HCT116 (cell line): ENCODE data around the gene ERICH6.

Source experiments
- CTCF ChIP-seq, 3 experiments: fragments of 200-600 bp in 1 of 3; sonication (generic) in 1 of 3; IDR thresholded peaks in 2 of 3; conservative IDR thresholded peaks in 1 of 3; 2 replicates each; pipeline ENCODE4 v1.5.1; 2012 to 2017; ENCODE audit warnings: low read depth in 2 of 3, low read length in 2 of 3, antibody characterized with exemption in 1 of 3, borderline replicate concordance in 1 of 3, control low read depth in 1 of 3, mild to moderate bottlenecking in 1 of 3, mixed read lengths in 1 of 3, mixed run types in 1 of 3, moderate library complexity in 1 of 3; ENCODE audit not compliant: insufficient read depth in 1 of 3
- EGR1 ChIP-seq: IDR thresholded peaks from 2 replicates; pipeline ENCODE4 v1.6.1; 2012; ENCODE audit warnings: low read depth
- ELF1 ChIP-seq: IDR thresholded peaks from 2 replicates; pipeline ENCODE4 v1.6.1; 2012; ENCODE audit warnings: low read depth, borderline replicate concordance
- POLR2A ChIP-seq: IDR thresholded peaks from 2 replicates; pipeline ENCODE4 v1.7.0; 2011; ENCODE audit warnings: borderline replicate concordance; ENCODE audit not compliant: insufficient read depth, insufficient read length; ENCODE audit errors: extremely low read depth
- POLR2AphosphoS5 ChIP-seq: IDR thresholded peaks from 2 replicates; pipeline ENCODE4 v1.6.1; 2011; ENCODE audit warnings: mild to moderate bottlenecking, low read depth, low read length, moderate library complexity
- SIN3A ChIP-seq: IDR thresholded peaks from 2 replicates; pipeline ENCODE4 v1.6.1; 2012; ENCODE audit warnings: low read depth
- SRF ChIP-seq: IDR thresholded peaks from 2 replicates; pipeline ENCODE4 v1.6.1; 2012; ENCODE audit warnings: low read depth
- TF ChIP-seq, protein P1 (sequence below): IDR thresholded peaks from 2 replicates; pipeline ENCODE4 v1.6.1; 2012
- TF ChIP-seq, protein P2 (sequence below): IDR thresholded peaks from 2 replicates; pipeline ENCODE4 v1.6.1; 2012
- TF ChIP-seq, protein P3 (sequence below): IDR thresholded peaks from 2 replicates; pipeline ENCODE4 v1.6.1; 2012; ENCODE audit warnings: low read depth

GRCh38 chr3:150626148-150626930 lies 77.4 kb downstream of the ERICH6 start:
- TF ChIP-seq POLR2AphosphoS5 = no peak
- no peak for TF ChIP-seq SRF
- TF ChIP-seq CTCF (IDR thresholded peaks at IDR 0.05 in 2 of 3, conservative IDR thresholded peaks at IDR 0.05 in 1 of 3; ENCODE audit: borderline replicate concordance in 1 of 3, insufficient read depth in 1 of 3, low read depth in 2 of 3, low read length in 2 of 3) = no peak
- no peak for TF ChIP-seq EGR1
- no peak for TF ChIP-seq ELF1
- TF ChIP-seq, protein P1, sequence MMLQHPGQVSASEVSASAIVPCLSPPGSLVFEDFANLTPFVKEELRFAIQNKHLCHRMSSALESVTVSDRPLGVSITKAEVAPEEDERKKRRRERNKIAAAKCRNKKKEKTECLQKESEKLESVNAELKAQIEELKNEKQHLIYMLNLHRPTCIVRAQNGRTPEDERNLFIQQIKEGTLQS = no peak
- TF ChIP-seq, protein P2, sequence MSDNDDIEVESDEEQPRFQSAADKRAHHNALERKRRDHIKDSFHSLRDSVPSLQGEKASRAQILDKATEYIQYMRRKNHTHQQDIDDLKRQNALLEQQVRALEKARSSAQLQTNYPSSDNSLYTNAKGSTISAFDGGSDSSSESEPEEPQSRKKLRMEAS = no peak
- no peak for TF ChIP-seq POLR2A
- no peak for TF ChIP-seq SIN3A
- TF ChIP-seq, protein P3, sequence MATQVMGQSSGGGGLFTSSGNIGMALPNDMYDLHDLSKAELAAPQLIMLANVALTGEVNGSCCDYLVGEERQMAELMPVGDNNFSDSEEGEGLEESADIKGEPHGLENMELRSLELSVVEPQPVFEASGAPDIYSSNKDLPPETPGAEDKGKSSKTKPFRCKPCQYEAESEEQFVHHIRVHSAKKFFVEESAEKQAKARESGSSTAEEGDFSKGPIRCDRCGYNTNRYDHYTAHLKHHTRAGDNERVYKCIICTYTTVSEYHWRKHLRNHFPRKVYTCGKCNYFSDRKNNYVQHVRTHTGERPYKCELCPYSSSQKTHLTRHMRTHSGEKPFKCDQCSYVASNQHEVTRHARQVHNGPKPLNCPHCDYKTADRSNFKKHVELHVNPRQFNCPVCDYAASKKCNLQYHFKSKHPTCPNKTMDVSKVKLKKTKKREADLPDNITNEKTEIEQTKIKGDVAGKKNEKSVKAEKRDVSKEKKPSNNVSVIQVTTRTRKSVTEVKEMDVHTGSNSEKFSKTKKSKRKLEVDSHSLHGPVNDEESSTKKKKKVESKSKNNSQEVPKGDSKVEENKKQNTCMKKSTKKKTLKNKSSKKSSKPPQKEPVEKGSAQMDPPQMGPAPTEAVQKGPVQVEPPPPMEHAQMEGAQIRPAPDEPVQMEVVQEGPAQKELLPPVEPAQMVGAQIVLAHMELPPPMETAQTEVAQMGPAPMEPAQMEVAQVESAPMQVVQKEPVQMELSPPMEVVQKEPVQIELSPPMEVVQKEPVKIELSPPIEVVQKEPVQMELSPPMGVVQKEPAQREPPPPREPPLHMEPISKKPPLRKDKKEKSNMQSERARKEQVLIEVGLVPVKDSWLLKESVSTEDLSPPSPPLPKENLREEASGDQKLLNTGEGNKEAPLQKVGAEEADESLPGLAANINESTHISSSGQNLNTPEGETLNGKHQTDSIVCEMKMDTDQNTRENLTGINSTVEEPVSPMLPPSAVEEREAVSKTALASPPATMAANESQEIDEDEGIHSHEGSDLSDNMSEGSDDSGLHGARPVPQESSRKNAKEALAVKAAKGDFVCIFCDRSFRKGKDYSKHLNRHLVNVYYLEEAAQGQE = no peak
